GM12878 (cell line): ENCODE data around the gene NPBWR2. TPM values are rescaled to one million over a fixed set of nuclear protein-coding genes. Genes with fewer than 3 reads are reported as not detected.

Source experiments
- ATAC-seq: fragments of 200-7000 bp; cut with Tn5 transposase; 3 replicates; pipeline ENCODE4 v1.9.1; 2020; ENCODE audit warnings: mild to moderate bottlenecking, moderate library complexity
- BruUV-seq: library from RNA; stranded (reverse); fragments of 400-500 nt; replicated peaks from 2 replicates; lab custom pipeline; 2021; lab: Mats Ljungman, UMichigan
- CTCF ChIA-PET: fragments of 300-600 bp; sonication (Branson Sonifier 250); formaldehyde crosslinking; extraction: SDS; loops from one replicate; lab custom pipeline; 2021; ENCODE audit warnings: inconsistent platforms; lab: Yijun Ruan, JAX
- POLR2A ChIA-PET: fragments of 350-600 bp; formaldehyde crosslinking; extraction: SDS; loops from one replicate; lab custom pipeline; 2021; ENCODE audit warnings: inconsistent platforms; lab: Charles Lee
- RAD21 ChIA-PET: fragments of 300-600 bp; sonication (Branson Sonifier 250); formaldehyde crosslinking; loops from one replicate; lab custom pipeline; 2023; ENCODE audit warnings: antibody characterized with exemption; ENCODE audit not compliant: unreplicated experiment; lab: Charles Lee
- SMC1A ChIA-PET: fragments of 300-600 bp; sonication (Branson Sonifier 250); formaldehyde crosslinking; loops from one replicate; lab custom pipeline; 2023; ENCODE audit not compliant: unreplicated experiment, uncharacterized antibody; lab: Charles Lee
- DNase-seq: peaks from one replicate; pipeline ENCODE4 v3.0.0-alpha.2; 2011; ENCODE audit warnings: low read depth, low spot score
- FAIRE-seq: peaks from 3 replicates; lab custom pipeline; 2011; peaks lifted over from hg19 to GRCh38; lab: Jason Lieb, UNC
- H2AFZ ChIP-seq: 2 replicates; pipeline ENCODE4 v1.6.0; 2011; ENCODE audit warnings: low read depth, low read length, control low read depth; ENCODE audit not compliant: control insufficient read depth
- H3K27ac ChIP-seq: 2 replicates; pipeline ENCODE4 v1.5.1; 2011; ENCODE audit warnings: control low read depth; ENCODE audit not compliant: control insufficient read depth, insufficient read depth
- H3K27me3 ChIP-seq, 2 experiments: replicated peaks in 1 of 2; 2 replicates each; pipeline versions ENCODE4 v1.6.0 to v1.6.1; 2011; ENCODE audit warnings: low read length in 1 of 2; ENCODE audit not compliant: control insufficient read depth in 2 of 2, insufficient read depth in 2 of 2
- H3K36me3 ChIP-seq, 2 experiments: 2 replicates each; pipeline ENCODE4 v1.5.1; 2011; ENCODE audit warnings: low read length in 1 of 2; ENCODE audit not compliant: control insufficient read depth in 2 of 2, insufficient read depth in 2 of 2
- H3K4me1 ChIP-seq: 2 replicates; pipeline ENCODE4 v1.6.1; 2011; ENCODE audit warnings: mild to moderate bottlenecking, low read length, moderate library complexity, mixed read lengths; ENCODE audit not compliant: control insufficient read depth, insufficient read depth
- H3K4me2 ChIP-seq: 2 replicates; pipeline ENCODE4 v1.6.0; 2011; ENCODE audit warnings: control low read depth; ENCODE audit not compliant: control insufficient read depth, insufficient read depth
- H3K4me3 ChIP-seq: fragments of 200-600 bp; sonication (generic); 2 replicates; pipeline ENCODE4 v1.5.1; 2016
- H3K79me2 ChIP-seq: 2 replicates; pipeline ENCODE4 v1.6.0; 2011; ENCODE audit warnings: low read length; ENCODE audit not compliant: control insufficient read depth, insufficient read depth
- H3K9ac ChIP-seq: 2 replicates; pipeline ENCODE4 v1.8.0; 2011; ENCODE audit warnings: low read length, control low read depth, mixed read lengths; ENCODE audit not compliant: control insufficient read depth, insufficient read depth
- H3K9me3 ChIP-seq: replicated peaks from 3 replicates; pipeline ENCODE4 v1.5.1; 2011; ENCODE audit warnings: mild to moderate bottlenecking, low read length; ENCODE audit not compliant: control insufficient read depth, insufficient read depth
- H4K20me1 ChIP-seq: 2 replicates; pipeline ENCODE4 v1.6.0; 2011; ENCODE audit not compliant: control insufficient read depth, insufficient read depth
- ATF7 ChIP-seq: fragments of 450-650 bp; IDR thresholded peaks from 2 replicates; pipeline ENCODE4 v1.6.1; 2016; ENCODE audit warnings: low read depth, mild to moderate bottlenecking
- BHLHE40 ChIP-seq, 2 experiments: fragments of 450-650 bp in 1 of 2; IDR thresholded peaks; 2 replicates each; pipeline ENCODE4 v1.6.1; 2011 to 2017; ENCODE audit warnings: low read depth in 2 of 2, borderline replicate concordance in 1 of 2, improper control_type of control experiment in 1 of 2, low read length in 1 of 2, mild to moderate bottlenecking in 1 of 2
- FOS ChIP-seq: IDR thresholded peaks from 3 replicates; pipeline ENCODE4 v1.6.1; 2011; ENCODE audit warnings: borderline replicate concordance; ENCODE audit not compliant: insufficient read length; ENCODE audit errors: extremely low read depth
- IKZF2 ChIP-seq, 2 experiments: fragments of 450-650 bp; IDR thresholded peaks; 2 replicates each; pipeline ENCODE4 v1.6.1; 2017; ENCODE audit warnings: mild to moderate bottlenecking in 2 of 2, moderate library complexity in 2 of 2
- KAT2A ChIP-seq: conservative IDR thresholded peaks from 2 replicates; pipeline ENCODE4 v1.6.1; 2011; ENCODE audit warnings: low read depth, low read length; ENCODE audit not compliant: control insufficient read depth
- POLR2A ChIP-seq: IDR thresholded peaks from 2 replicates; pipeline ENCODE4 v1.6.1; 2011; ENCODE audit warnings: low read depth, mild to moderate bottlenecking, low read length
- POU2F2 ChIP-seq: IDR thresholded peaks from 3 replicates; pipeline ENCODE4 v1.6.1; 2011; ENCODE audit warnings: low read depth, mild to moderate bottlenecking, low read length, borderline replicate concordance
- SPI1 ChIP-seq: IDR thresholded peaks from 2 replicates; pipeline ENCODE4 v1.6.1; 2011; ENCODE audit warnings: low read depth, mild to moderate bottlenecking, low read length, moderate library complexity, borderline replicate concordance; ENCODE audit not compliant: insufficient read depth
- TCF3 ChIP-seq: IDR thresholded peaks from 2 replicates; pipeline ENCODE4 v1.6.1; 2012; ENCODE audit warnings: low read depth, mild to moderate bottlenecking, low read length, borderline replicate concordance; ENCODE audit not compliant: insufficient read depth
- ZNF24 ChIP-seq: fragments of 450-650 bp; IDR thresholded peaks from 2 replicates; pipeline ENCODE4 v1.6.1; 2017; ENCODE audit warnings: antibody characterized with exemption, mild to moderate bottlenecking
- WGBS: methylation state at CpG from one replicate; pipeline ENCODE4 v1.1.6; 2016; ENCODE audit warnings: low lambda C conversion rate; ENCODE audit not compliant: insufficient replicate concordance, insufficient coverage; ENCODE audit errors: missing lambda C conversion rate; 5-methylcytosine and 5-hydroxymethylcytosine counted together
- in situ Hi-C: fragments of 300-500 bp; cut with MboI; formaldehyde crosslinking; loops from 9 replicates; pipeline ENCODE4 v1.14.3; 2018; ENCODE audit warnings: mixed read lengths
- intact Hi-C: fragments of 100-400 bp; cut with micrococcal nuclease; formaldehyde crosslinking; loops from one replicate; pipeline ENCODE4 v1.14.2; 2022; ENCODE audit not compliant: unreplicated experiment
- polyA plus RNA-seq, 11 experiments: library from polyadenylated mRNA; depleted of rRNA in 4 of 11; unstranded in 6 of 11; stranded (reverse) in 5 of 11; fragments of >200 nt; fragmentation: Nextera tagmentation in 4 of 11; fragmentation: Illumina TruSeq in 1 of 11; extraction: Ambion mirVana in 4 of 11; extraction: Trizol in 1 of 11; gene quantifications; 1 replicate in 1 of 11; 2 replicates in 10 of 11; pipeline versions ENCODE4 v1.2.1 to v1.2.3, GENCODE V29; 2011 to 2016; ENCODE audit warnings: inconsistent platforms in 2 of 11, missing spikeins in 2 of 11, low read depth in 1 of 11
- total RNA-seq, 4 experiments: library from RNA; depleted of rRNA in 3 of 4; stranded (reverse); fragments of >200 nt in 3 of 4; fragmentation: Illumina TruSeq in 1 of 4; extraction: Trizol in 1 of 4; gene quantifications; 2 replicates each; pipeline versions ENCODE4 v1.2.1 to v1.2.3, GENCODE V29; 2013 to 2021
- TF ChIP-seq, protein P1 (sequence below): IDR thresholded peaks from 2 replicates; pipeline ENCODE4 v1.6.1; 2012; ENCODE audit warnings: low read depth, low read length, improper control_type of control experiment
- TF ChIP-seq, protein P2 (sequence below): fragments of 450-650 bp; IDR thresholded peaks from 2 replicates; pipeline ENCODE4 v1.6.1; 2017; ENCODE audit warnings: low read depth, mild to moderate bottlenecking, moderate library complexity
- TF ChIP-seq, protein P3 (sequence below): fragments of 450-650 bp; IDR thresholded peaks from 2 replicates; pipeline ENCODE4 v1.6.1; 2016; ENCODE audit warnings: mild to moderate bottlenecking
- TF ChIP-seq, protein P4 (sequence below): fragments of 450-650 bp; IDR thresholded peaks from 2 replicates; pipeline ENCODE4 v1.6.1; 2017; ENCODE audit warnings: mild to moderate bottlenecking, moderate library complexity

NPBWR2 gene
- total and polyA plus RNA-seq, 10 of the 15 experiments (the other 5 are each of a cell fraction or from before 2014, with no cell fraction given): not detected

DNA sequence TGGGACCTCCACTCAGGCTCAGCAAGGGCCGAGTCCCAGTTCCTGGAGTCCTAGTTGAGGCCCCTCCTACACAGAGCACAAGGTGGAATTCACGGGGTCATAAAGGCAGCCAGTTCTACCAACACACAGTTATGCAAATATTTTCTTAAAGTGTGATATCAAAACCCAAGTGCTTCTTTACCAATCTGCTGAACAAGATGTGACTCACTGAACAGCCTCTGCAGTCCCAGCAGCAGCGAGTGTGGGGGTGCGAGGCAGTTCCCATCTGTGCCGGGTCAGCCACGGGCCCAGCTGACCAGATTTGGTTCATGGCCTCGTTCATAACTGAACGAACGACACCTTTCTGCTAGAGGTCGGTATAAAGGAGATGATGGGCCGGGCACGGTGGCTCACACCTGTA is 48.8 kb downstream of the NPBWR2 start:
- WGBS: 23% methylated on average over 12 of the region's 12 CpGs
- Histone ChIP-seq H3K4me3 (peak overlapping the region; percentile 25), H3K27me3 (no peaks in the 10 kb centered on the region), H3K79me2 (no peaks in the 10 kb centered on the region; the same call in none of the 2 replicates), H3K4me2 (peak overlapping the region; percentile 90), H4K20me1 (no peaks in the 10 kb centered on the region), H3K9ac (peak overlapping the region; percentile 61; the same call in 1 of the 2 replicates), H3K9me3 (no peaks in the 10 kb centered on the region), H2AFZ (0 out of 2 replicates have a peak overlapping the region, but pooled peaks have one; percentile 2), H3K4me1 (peaks cover 53% of the 10 kb centered on the region), H3K36me3 (no peaks in the 10 kb centered on the region), H3K27ac (no peak overlapping the region)
- ATAC-seq: peak; percentile 18
- no peak for FAIRE-seq
- BruUV-seq: no TSS peak
- RAD21 ChIA-PET: interaction anchor here (0.7 to 2.5 kb wide), 3 partner anchors 28 to 521 kb away, joined by 5 to 13 read pairs (median 11); partner anchors contain the start of genes PRPF6 and PTK6
- DNase-seq: no peak
- CTCF ChIA-PET: interaction anchor here (1.2 to 9.2 kb wide), 5 partner anchors 11 to 272 kb away, joined by 3 to 108 read pairs (median 8); partner anchors contain the start of genes OPRL1, PRPF6 and RGS19
- SMC1A ChIA-PET: interaction anchor here (0.9 to 2.6 kb wide), 2 partner anchors 19 to 55 kb away, joined by 3 to 21 read pairs; no protein-coding TSS in a partner anchor
- intact Hi-C loops (loop anchor here (5.0 to 10.0 kb wide), 3 partner anchors 76 to 194 kb away; partner anchors contain the start of genes ABHD16B, PRPF6, TPD52L2 and UCKL1), in situ Hi-C loops (no loop called here)
- POLR2A ChIA-PET: interaction anchor here (0.6 to 0.7 kb wide), 2 partner anchors 351 to 374 kb away, joined by 3 read pairs; no protein-coding TSS in a partner anchor
- TF ChIP-seq TCF3 (no peak), IKZF2 (IDR thresholded peaks at IDR 0.05) (no peak), ZNF24 (no peak), ATF7 (peak; percentile 15; the same call in 1 of the 2 replicates), SPI1 (peak; percentile 2; the same call in 1 of the 2 replicates), KAT2A (no peak), BHLHE40 (IDR thresholded peaks at IDR 0.05; ENCODE audit: borderline replicate concordance in 1 of 2, low read depth in 2 of 2, low read length in 1 of 2) (peak; percentile 26 to 37; a peak in 1 of 4 replicates), FOS (no peak), POLR2A (no peak; the same call in 1 of the 2 replicates), POU2F2 (peak; percentile 96; the same call in 2 of the 3 replicates)
- TF ChIP-seq, protein P1, sequence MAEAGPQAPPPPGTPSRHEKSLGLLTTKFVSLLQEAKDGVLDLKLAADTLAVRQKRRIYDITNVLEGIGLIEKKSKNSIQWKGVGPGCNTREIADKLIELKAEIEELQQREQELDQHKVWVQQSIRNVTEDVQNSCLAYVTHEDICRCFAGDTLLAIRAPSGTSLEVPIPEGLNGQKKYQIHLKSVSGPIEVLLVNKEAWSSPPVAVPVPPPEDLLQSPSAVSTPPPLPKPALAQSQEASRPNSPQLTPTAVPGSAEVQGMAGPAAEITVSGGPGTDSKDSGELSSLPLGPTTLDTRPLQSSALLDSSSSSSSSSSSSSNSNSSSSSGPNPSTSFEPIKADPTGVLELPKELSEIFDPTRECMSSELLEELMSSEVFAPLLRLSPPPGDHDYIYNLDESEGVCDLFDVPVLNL: no peak
- TF ChIP-seq, protein P2, sequence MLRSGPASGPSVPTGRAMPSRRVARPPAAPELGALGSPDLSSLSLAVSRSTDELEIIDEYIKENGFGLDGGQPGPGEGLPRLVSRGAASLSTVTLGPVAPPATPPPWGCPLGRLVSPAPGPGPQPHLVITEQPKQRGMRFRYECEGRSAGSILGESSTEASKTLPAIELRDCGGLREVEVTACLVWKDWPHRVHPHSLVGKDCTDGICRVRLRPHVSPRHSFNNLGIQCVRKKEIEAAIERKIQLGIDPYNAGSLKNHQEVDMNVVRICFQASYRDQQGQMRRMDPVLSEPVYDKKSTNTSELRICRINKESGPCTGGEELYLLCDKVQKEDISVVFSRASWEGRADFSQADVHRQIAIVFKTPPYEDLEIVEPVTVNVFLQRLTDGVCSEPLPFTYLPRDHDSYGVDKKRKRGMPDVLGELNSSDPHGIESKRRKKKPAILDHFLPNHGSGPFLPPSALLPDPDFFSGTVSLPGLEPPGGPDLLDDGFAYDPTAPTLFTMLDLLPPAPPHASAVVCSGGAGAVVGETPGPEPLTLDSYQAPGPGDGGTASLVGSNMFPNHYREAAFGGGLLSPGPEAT: peak; percentile 27; the same call in 1 of the 2 replicates
- TF ChIP-seq, protein P3, sequence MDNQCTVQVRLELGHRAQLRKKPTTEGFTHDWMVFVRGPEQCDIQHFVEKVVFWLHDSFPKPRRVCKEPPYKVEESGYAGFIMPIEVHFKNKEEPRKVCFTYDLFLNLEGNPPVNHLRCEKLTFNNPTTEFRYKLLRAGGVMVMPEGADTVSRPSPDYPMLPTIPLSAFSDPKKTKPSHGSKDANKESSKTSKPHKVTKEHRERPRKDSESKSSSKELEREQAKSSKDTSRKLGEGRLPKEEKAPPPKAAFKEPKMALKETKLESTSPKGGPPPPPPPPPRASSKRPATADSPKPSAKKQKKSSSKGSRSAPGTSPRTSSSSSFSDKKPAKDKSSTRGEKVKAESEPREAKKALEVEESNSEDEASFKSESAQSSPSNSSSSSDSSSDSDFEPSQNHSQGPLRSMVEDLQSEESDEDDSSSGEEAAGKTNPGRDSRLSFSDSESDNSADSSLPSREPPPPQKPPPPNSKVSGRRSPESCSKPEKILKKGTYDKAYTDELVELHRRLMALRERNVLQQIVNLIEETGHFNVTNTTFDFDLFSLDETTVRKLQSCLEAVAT: peak; percentile 20; the same call in 1 of the 2 replicates
- TF ChIP-seq, protein P4, sequence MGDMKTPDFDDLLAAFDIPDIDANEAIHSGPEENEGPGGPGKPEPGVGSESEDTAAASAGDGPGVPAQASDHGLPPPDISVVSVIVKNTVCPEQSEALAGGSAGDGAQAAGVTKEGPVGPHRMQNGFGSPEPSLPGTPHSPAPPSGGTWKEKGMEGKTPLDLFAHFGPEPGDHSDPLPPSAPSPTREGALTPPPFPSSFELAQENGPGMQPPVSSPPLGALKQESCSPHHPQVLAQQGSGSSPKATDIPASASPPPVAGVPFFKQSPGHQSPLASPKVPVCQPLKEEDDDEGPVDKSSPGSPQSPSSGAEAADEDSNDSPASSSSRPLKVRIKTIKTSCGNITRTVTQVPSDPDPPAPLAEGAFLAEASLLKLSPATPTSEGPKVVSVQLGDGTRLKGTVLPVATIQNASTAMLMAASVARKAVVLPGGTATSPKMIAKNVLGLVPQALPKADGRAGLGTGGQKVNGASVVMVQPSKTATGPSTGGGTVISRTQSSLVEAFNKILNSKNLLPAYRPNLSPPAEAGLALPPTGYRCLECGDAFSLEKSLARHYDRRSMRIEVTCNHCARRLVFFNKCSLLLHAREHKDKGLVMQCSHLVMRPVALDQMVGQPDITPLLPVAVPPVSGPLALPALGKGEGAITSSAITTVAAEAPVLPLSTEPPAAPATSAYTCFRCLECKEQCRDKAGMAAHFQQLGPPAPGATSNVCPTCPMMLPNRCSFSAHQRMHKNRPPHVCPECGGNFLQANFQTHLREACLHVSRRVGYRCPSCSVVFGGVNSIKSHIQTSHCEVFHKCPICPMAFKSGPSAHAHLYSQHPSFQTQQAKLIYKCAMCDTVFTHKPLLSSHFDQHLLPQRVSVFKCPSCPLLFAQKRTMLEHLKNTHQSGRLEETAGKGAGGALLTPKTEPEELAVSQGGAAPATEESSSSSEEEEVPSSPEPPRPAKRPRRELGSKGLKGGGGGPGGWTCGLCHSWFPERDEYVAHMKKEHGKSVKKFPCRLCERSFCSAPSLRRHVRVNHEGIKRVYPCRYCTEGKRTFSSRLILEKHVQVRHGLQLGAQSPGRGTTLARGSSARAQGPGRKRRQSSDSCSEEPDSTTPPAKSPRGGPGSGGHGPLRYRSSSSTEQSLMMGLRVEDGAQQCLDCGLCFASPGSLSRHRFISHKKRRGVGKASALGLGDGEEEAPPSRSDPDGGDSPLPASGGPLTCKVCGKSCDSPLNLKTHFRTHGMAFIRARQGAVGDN: 0 out of 2 replicates have a peak, but pooled peaks have one; percentile 8
